Measurements from ENCODE around the gene PPIG.
"Not testable (repeated sequence)": the region's sequence is repeated elsewhere in the genome, so short reads cannot be mapped to it uniquely, and the experiment has no call there.

Gene PPIG

DNA sequence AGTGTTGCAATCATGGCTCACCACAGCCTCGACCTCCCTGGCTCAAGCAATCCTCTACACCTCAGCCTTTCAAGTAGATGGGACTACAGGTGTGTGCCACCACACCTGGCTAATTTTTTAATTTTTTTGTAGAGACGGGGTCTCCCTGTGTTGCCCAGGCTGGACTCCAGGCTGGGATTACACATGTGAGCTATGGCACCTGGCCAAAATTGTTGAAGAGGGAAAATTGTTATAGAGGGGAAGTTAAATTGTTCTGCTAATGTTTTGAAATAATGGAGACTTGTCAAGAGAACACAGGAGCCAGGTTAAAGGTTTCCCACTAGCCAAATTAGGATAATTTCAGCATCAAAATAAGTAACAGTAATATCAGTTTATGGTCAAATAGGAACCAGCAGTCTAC lies 25.1 kb downstream of the PPIG start:
- H3K36me3 ChIP-seq = peaks cover 87% of the 10 kb centered on the region
- DNase-seq = no peak
- H3K4me3 ChIP-seq (ENCODE audit: low read depth, low read length) = no peak overlapping the region
- no peak overlapping the region for H3K27ac ChIP-seq
- no peaks in the 10 kb centered on the region for H3K27me3 ChIP-seq (ENCODE audit: insufficient read depth, low read depth, severe bottlenecking)
- TF ChIP-seq, protein P1, sequence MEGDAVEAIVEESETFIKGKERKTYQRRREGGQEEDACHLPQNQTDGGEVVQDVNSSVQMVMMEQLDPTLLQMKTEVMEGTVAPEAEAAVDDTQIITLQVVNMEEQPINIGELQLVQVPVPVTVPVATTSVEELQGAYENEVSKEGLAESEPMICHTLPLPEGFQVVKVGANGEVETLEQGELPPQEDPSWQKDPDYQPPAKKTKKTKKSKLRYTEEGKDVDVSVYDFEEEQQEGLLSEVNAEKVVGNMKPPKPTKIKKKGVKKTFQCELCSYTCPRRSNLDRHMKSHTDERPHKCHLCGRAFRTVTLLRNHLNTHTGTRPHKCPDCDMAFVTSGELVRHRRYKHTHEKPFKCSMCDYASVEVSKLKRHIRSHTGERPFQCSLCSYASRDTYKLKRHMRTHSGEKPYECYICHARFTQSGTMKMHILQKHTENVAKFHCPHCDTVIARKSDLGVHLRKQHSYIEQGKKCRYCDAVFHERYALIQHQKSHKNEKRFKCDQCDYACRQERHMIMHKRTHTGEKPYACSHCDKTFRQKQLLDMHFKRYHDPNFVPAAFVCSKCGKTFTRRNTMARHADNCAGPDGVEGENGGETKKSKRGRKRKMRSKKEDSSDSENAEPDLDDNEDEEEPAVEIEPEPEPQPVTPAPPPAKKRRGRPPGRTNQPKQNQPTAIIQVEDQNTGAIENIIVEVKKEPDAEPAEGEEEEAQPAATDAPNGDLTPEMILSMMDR (IDR thresholded peaks at IDR 0.05; ENCODE audit: low read depth, low read length) = no peak
- H3K9me3 ChIP-seq (ENCODE audit: severe bottlenecking) = no peaks in the 10 kb centered on the region

DNA sequence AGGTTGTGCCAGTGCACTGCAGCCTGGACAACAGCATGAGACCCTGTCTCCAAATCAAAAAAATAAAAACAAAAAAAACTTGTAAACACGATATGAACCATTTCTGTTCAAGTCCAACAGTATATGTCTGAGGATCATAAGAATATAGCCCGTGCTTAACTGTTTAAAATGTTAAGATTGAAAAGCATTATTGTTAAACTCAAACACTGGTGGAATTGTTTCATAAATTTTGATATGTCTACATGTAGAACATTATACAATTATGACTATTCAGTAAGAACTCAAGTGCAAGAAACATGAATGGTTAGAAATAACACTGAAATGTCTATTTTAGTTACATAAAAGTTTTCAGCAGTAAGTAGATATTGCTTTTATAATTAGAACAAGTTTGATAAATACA lies 29.7 kb downstream of the PPIG start:
- Histone ChIP-seq H3K27ac (no peak overlapping the region), H3K27me3 (ENCODE audit: insufficient read depth, low read depth, severe bottlenecking) (no peaks in the 10 kb centered on the region), H3K4me3 (ENCODE audit: low read depth, low read length) (no peak overlapping the region), H3K9me3 (ENCODE audit: severe bottlenecking) (no peaks in the 10 kb centered on the region), H3K36me3 (peaks cover 71% of the 10 kb centered on the region)
- DNase-seq = no peak
- TF ChIP-seq, protein P1 (IDR thresholded peaks at IDR 0.05; ENCODE audit: low read depth, low read length) = no peak

DNA sequence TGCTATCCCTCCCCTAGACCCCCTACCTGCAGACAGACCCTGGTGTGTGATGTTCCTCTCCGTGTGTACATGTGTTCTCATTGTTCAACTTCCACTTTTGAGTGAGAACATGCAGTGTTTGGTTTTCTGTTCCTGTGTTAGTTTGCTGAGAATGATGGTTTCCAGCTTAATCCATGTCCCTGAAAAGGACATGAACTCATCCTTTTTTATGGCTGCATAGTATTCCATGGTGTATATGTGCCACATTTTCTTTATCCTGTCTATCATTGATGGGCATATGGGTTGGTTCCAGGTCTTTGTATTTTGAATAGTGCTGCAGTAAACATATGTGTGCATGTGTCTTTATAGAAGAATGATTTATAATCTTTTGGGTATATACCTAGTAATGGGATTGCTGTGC lies 31.8 kb downstream of the PPIG start:
- H3K36me3 ChIP-seq = peaks cover 74% of the 10 kb centered on the region
- DNase-seq; H3K9me3 ChIP-seq (ENCODE audit: severe bottlenecking); H3K27me3 ChIP-seq (ENCODE audit: insufficient read depth, low read depth, severe bottlenecking); H3K4me3 ChIP-seq (ENCODE audit: low read depth, low read length); H3K27ac ChIP-seq: not testable (repeated sequence)

DNA sequence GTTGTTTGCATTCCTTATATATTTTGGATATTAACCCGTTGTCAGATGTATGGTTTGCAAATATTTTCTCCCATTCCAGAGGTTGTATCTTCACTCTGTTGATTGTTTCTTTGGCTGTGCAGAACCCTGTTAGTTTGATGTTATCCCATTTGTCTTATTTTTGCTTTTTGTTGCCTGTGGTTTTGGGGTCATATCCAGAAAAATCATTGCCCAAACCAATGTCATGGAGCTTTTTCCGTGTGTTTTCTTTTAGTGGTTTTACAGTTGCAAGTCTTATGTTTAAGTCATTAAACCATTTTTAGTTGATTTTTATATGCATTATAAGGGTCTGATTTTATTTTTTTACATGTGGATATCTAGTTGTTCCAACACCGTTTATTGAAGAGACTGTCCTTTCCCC lies 35.8 kb downstream of the PPIG start:
- TF ChIP-seq, protein P1 (IDR thresholded peaks at IDR 0.05; ENCODE audit: low read depth, low read length) = no peak
- H3K9me3 ChIP-seq (ENCODE audit: severe bottlenecking) = no peaks in the 10 kb centered on the region
- no peak overlapping the region for H3K4me3 ChIP-seq (ENCODE audit: low read depth, low read length)
- H3K27ac ChIP-seq = no peak overlapping the region
- no peak for DNase-seq
- peaks cover 58% of the 10 kb centered on the region for H3K36me3 ChIP-seq
- no peaks in the 10 kb centered on the region for H3K27me3 ChIP-seq (ENCODE audit: insufficient read depth, low read depth, severe bottlenecking)

DNA sequence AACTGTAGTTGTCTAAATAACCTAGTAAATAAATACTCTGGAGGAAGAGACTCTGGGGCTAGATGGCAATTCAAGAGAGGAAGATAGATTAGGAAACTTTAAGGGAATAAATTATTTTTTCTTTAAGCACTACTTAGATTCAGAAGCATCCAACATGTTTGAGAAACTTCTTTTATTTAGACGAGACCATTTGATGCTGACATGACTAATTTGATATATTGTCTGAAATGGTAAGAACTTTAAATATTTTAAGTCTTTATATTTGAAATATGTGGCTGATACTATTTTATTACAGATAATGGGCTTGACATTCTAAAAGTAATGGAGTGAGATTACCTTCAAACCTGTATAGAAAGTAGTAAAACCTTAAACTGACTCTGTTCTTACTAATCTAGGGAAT lies 36.4 kb downstream of the PPIG start:
- no peaks in the 10 kb centered on the region for H3K27me3 ChIP-seq (ENCODE audit: insufficient read depth, low read depth, severe bottlenecking)
- TF ChIP-seq, protein P1 (IDR thresholded peaks at IDR 0.05; ENCODE audit: low read depth, low read length) = no peak
- peaks cover 53% of the 10 kb centered on the region for H3K36me3 ChIP-seq
- DNase-seq = no peak
- no peaks in the 10 kb centered on the region for H3K9me3 ChIP-seq (ENCODE audit: severe bottlenecking)
- no peak overlapping the region for H3K4me3 ChIP-seq (ENCODE audit: low read depth, low read length)
- no peak overlapping the region for H3K27ac ChIP-seq

DNA sequence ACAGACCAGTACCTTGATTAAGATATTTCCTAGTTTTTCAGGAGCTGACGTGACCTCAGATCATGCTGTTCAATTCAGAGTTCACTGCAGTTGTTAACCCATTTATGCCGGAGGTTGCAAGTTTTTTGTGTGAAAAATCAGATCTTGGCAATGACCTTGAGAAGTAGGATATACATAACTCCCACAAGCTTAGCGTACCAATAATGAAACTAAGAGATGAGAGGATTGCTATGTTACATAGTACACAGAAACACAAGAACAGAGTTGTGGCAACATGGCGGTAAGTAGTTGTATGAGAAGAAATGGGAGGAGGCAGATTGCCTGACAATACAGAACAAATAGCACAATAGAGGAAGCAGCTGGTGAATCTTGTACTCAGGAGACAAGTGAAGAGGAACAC lies 39.1 kb downstream of the PPIG start:
- Histone ChIP-seq H3K4me3 (ENCODE audit: low read depth, low read length) (no peak overlapping the region), H3K27ac (no peak overlapping the region), H3K9me3 (ENCODE audit: severe bottlenecking) (no peaks in the 10 kb centered on the region), H3K27me3 (ENCODE audit: insufficient read depth, low read depth, severe bottlenecking) (no peaks in the 10 kb centered on the region), H3K36me3 (peaks cover 44% of the 10 kb centered on the region)
- TF ChIP-seq, protein P1 (IDR thresholded peaks at IDR 0.05; ENCODE audit: low read depth, low read length) = no peak
- DNase-seq = no peak

Measured in WERI-Rb-1 (cell line).